Karpas-422 (cell line): ENCODE results near the gene MRPS21. TPM values are rescaled to one million over a fixed set of nuclear protein-coding genes. Genes with fewer than 3 reads are reported as not detected.
"Not testable (repeated sequence)": the region's sequence is repeated elsewhere in the genome, so short reads cannot be mapped to it uniquely, and the experiment has no call there.

Experiments used
- DNase-seq: peaks from one replicate; pipeline ENCODE4 v3.0.0-alpha.2; 2015
- H2AFZ ChIP-seq: fragments of 200-600 bp; sonication (generic); 2 replicates; pipeline ENCODE4 v1.6.1; 2014; ENCODE audit warnings: antibody characterized with exemption, low read length, mixed read lengths
- H3K27ac ChIP-seq: fragments of 200-600 bp; sonication (generic); 2 replicates; pipeline ENCODE4 v1.5.1; 2014; ENCODE audit warnings: mild to moderate bottlenecking, low read length, moderate library complexity
- H3K27me3 ChIP-seq: fragments of 200-600 bp; sonication (generic); 2 replicates; pipeline ENCODE4 v1.6.1; 2014; ENCODE audit warnings: low read length, mixed read lengths
- H3K36me3 ChIP-seq: fragments of 200-600 bp; sonication (generic); 2 replicates; pipeline ENCODE4 v1.6.1; 2014; ENCODE audit warnings: low read length, mixed read lengths; ENCODE audit not compliant: insufficient read depth
- H3K4me1 ChIP-seq: fragments of 200-600 bp; sonication (generic); 2 replicates; pipeline ENCODE4 v1.6.1; 2014; ENCODE audit warnings: mild to moderate bottlenecking, low read length, mixed read lengths
- H3K4me2 ChIP-seq: fragments of 200-600 bp; sonication (generic); 2 replicates; pipeline ENCODE4 v1.6.1; 2014; ENCODE audit warnings: low read length, low read depth, mild to moderate bottlenecking; ENCODE audit not compliant: poor library complexity, severe bottlenecking
- H3K4me3 ChIP-seq: fragments of 200-600 bp; sonication (generic); 2 replicates; pipeline ENCODE4 v1.5.1; 2014; ENCODE audit warnings: mild to moderate bottlenecking, antibody characterized with exemption, low read length, mixed read lengths
- H3K79me2 ChIP-seq: fragments of 200-600 bp; sonication (generic); 2 replicates; pipeline ENCODE4 v1.6.1; 2014; ENCODE audit warnings: mild to moderate bottlenecking, low read length, mixed read lengths
- H3K9ac ChIP-seq: fragments of 200-600 bp; sonication (generic); 2 replicates; pipeline ENCODE4 v1.6.0; 2014; ENCODE audit warnings: low read length
- H3K9me2 ChIP-seq: fragments of 200-600 bp; sonication (generic), shearing (Covaris generic); replicated peaks from 2 replicates; pipeline ENCODE4 v1.6.0; 2014; ENCODE audit warnings: mild to moderate bottlenecking, low read length, moderate library complexity; ENCODE audit not compliant: insufficient read depth
- H3K9me3 ChIP-seq: fragments of 300-700, 200-600 bp; sonication (generic); 2 replicates; pipeline ENCODE4 v1.6.1; 2014; ENCODE audit warnings: low read length, mixed read lengths
- H4K20me1 ChIP-seq: fragments of 200-600 bp; sonication (generic); 2 replicates; pipeline ENCODE4 v1.6.1; 2014; ENCODE audit warnings: mild to moderate bottlenecking, antibody characterized with exemption, low read length, low read depth; ENCODE audit not compliant: insufficient read depth
- total RNA-seq: library from RNA; depleted of rRNA; stranded (reverse); fragments of >200 nt; shearing (Covaris generic); gene quantifications from 2 replicates; pipeline ENCODE4 v1.2.3, GENCODE V29; 2014; ENCODE audit warnings: low replicate concordance

The MRPS21 gene
- total RNA-seq, 1 experiment from 2014 or later: 75.0 TPM

DNA sequence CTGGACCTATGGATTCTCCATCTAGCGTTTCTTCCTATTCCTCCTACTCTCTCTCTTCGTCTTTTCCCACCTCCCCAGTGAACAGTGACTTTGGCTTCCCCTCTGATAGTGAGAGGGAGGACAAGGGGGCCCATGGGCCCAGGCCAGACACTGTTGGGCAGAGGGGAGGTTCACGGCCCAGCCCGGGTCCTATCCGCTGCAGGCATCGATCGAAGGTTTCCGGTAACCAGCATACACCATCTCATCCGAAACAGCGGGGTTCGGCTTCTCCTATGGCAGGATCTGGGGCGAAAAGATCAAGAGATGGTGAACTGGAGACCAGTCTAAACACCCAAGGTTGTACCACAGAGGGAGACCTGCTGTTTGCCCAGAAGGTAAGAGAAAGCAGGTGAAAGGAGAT, 10.4 kb upstream of the MRPS21 start:
- Histone ChIP-seq H3K9me2 (no peaks in the 10 kb centered on the region), H3K4me2 (no peak overlapping the region), H3K27ac (no peak overlapping the region), H4K20me1 (no peaks in the 10 kb centered on the region), H3K4me3 (no peak overlapping the region), H3K79me2 (no peaks in the 10 kb centered on the region), H2AFZ (no peak overlapping the region), H3K36me3 (no peaks in the 10 kb centered on the region), H3K9ac (no peak overlapping the region), H3K4me1 (peaks cover 10% of the 10 kb centered on the region; the same call in 1 of the 2 replicates), H3K9me3 (no peaks in the 10 kb centered on the region), H3K27me3 (no peaks in the 10 kb centered on the region)
- no peak for DNase-seq

DNA sequence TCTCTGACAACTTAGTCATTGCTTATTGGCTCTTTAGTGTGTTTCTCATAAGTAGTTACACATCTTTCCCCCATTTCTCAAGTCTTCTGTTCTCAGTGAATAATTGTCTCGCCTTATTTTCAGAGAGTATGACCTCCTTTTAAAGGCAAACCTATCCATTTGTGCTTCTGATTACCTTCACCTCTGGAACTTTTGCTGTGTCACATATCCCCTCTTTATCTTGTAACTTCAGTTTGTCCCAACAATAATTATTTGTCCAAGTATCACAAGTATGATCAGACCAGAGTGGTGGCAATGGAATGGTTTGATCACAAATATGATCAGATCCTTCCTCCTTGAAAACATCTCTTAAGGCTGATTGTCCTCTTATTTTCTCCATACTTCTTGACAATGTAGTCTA, 5.3 kb upstream of the MRPS21 start:
- Histone ChIP-seq H3K9me2 (no peaks in the 10 kb centered on the region; the same call in 1 of the 2 replicates), H3K79me2 (0 out of 2 replicates have a peak, but pooled peaks cover 1% of the 10 kb centered on the region), H3K4me1 (peaks cover 21% of the 10 kb centered on the region), H3K9ac (no peak overlapping the region), H3K4me2 (no peak overlapping the region), H2AFZ (no peak overlapping the region), H3K27me3 (no peaks in the 10 kb centered on the region), H3K4me3 (no peak overlapping the region), H3K27ac (no peak overlapping the region), H3K36me3 (no peaks in the 10 kb centered on the region), H3K9me3 (no peaks in the 10 kb centered on the region), H4K20me1 (no peaks in the 10 kb centered on the region)
- DNase-seq: no peak

DNA sequence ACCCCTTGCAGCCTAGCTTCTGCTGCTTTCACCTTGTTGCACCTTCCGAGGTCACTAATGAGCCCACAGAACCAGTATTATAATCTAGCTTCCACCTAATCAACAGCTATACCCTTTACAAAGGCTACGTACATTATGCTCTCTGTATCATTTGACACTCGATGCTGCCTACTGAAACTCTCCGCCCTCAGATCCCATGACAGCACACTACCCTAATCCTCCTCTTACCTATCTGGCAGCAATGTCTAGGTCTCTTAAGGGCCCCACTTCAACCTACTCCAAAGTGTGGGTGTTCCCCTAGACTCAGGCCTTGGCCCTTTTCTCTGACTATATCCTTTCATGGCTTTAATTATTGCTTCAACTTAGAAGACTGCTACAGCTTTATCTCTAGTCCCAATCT, 4.8 kb upstream of the MRPS21 start:
- Histone ChIP-seq H3K27me3 (no peaks in the 10 kb centered on the region), H3K4me1 (peaks cover 23% of the 10 kb centered on the region), H3K9me2 (no peaks in the 10 kb centered on the region; the same call in 1 of the 2 replicates), H2AFZ (no peak overlapping the region), H3K27ac (no peak overlapping the region), H4K20me1 (no peaks in the 10 kb centered on the region), H3K4me3 (no peak overlapping the region), H3K36me3 (no peaks in the 10 kb centered on the region), H3K4me2 (no peak overlapping the region), H3K9ac (no peak overlapping the region), H3K79me2 (peaks cover 6% of the 10 kb centered on the region), H3K9me3 (no peaks in the 10 kb centered on the region)
- no peak for DNase-seq

DNA sequence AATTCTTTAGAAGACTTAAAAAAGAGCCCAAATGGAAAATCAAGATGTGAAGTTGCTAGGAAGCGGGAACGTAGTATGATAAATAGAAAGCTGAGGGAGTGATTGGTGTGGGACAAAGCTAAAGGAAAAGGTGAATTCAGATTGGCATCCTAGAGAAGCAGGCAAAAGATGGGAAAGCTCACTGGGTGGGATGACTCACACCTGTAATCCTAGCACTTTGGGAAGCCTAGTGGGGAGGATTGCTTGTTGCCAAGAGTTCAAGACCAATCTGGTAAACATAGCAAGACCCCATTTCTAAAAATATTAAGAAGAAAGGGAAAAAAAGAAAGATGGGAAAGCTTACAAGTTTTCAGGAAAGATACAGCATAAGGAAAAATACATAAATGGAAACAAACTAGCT, 1.8 kb downstream of the MRPS21 start:
- Histone ChIP-seq H3K4me3 (no peak overlapping the region), H3K27me3 (no peaks in the 10 kb centered on the region), H3K36me3 (peaks cover 3% of the 10 kb centered on the region; the same call in 1 of the 2 replicates), H3K9me3 (no peaks in the 10 kb centered on the region), H3K4me1 (peaks cover 31% of the 10 kb centered on the region), H4K20me1 (no peaks in the 10 kb centered on the region), H3K27ac (no peak overlapping the region), H2AFZ (no peak overlapping the region), H3K9me2 (no peaks in the 10 kb centered on the region; the same call in 1 of the 2 replicates), H3K79me2 (peaks cover 35% of the 10 kb centered on the region), H3K9ac (no peak overlapping the region), H3K4me2 (no peak overlapping the region)
- DNase-seq: no peak

DNA sequence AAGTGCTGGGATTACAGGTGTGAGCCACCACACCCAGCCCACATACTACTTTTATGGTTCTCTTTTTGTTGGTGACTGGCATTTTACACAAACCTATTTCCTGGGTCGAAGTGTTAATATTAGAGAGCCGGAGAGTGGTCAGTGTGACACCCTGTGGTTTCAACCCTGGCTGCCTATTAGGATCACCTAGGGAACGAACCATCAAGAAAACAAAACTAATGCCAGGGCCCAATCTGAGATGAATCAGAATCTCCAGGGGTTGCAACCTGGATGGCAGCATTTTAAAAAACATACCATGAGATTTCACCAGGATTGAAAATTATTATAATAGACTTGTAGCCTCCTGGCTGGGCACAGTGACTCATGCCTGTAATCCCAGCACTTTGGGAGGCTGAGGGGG, 6.1 kb downstream of the MRPS21 start:
- Histone ChIP-seq H3K4me2 (no peak overlapping the region), H3K79me2 (peaks cover 25% of the 10 kb centered on the region), H3K27me3 (no peaks in the 10 kb centered on the region), H3K4me3 (no peak overlapping the region), H4K20me1 (no peaks in the 10 kb centered on the region), H3K9ac (no peak overlapping the region), H3K9me3 (no peaks in the 10 kb centered on the region), H3K9me2 (no peaks in the 10 kb centered on the region), H3K36me3 (peaks cover 13% of the 10 kb centered on the region), H3K27ac (no peak overlapping the region), H2AFZ (no peak overlapping the region), H3K4me1 (peaks cover 35% of the 10 kb centered on the region)
- no peak for DNase-seq

DNA sequence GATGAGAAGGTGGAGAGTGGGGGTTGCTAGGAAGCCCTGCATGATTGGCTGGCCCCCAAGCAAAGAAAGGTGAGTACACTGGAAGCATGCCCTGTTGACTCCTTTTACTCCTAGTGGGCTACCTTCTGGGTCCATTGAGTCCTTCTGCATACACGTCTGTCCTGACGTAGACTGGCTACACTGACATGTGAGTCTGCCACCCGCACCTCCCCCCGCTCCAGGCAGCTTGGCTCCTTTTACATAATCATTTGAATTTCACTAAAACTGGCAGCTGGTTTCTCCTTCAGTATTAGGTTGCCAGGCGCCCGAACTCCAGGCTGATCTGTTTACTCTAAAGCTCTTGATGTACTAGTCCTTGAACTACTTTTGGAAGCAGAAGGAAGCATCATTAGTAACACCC, 8.7 kb downstream of the MRPS21 start:
- no peaks in the 10 kb centered on the region for H3K27me3 ChIP-seq
- H3K27ac ChIP-seq: peak overlapping the region; percentile 78
- H3K9ac ChIP-seq: peak overlapping the region; percentile 40
- no peaks in the 10 kb centered on the region for H3K9me3 ChIP-seq
- no peak overlapping the region for H2AFZ ChIP-seq
- peak overlapping the region; percentile 63 for H3K4me2 ChIP-seq
- DNase-seq: peak; percentile 87
- H3K4me1 ChIP-seq: peaks cover 29% of the 10 kb centered on the region
- H3K79me2 ChIP-seq: peaks cover 9% of the 10 kb centered on the region; the same call in 1 of the 2 replicates
- peak overlapping the region; percentile 11; the same call in 1 of the 2 replicates for H3K4me3 ChIP-seq
- no peaks in the 10 kb centered on the region for H3K9me2 ChIP-seq
- H3K36me3 ChIP-seq: peaks cover 13% of the 10 kb centered on the region
- no peaks in the 10 kb centered on the region for H4K20me1 ChIP-seq

DNA sequence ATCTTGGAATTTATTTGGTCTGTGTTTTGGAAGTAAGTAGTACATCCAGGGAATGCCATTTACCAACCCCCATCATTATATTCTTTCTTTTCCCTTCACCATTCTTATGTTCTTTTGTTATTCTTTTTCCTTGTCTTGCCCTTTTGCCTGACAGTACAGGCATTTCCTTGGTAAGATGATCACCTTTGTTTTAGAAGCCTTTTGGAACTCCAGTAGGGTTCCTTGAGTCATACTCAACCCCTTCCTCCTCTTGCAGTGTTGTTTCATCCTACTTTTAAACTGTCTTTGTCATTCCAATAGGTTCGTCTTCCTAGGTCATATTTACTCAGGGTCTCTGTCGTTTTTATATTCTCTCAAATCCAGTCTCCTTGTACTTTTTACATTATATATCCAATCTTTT, 9.2 kb downstream of the MRPS21 start:
- H3K4me2 ChIP-seq: peak overlapping the region; percentile 63
- no peaks in the 10 kb centered on the region for H3K27me3 ChIP-seq
- H3K79me2 ChIP-seq: peaks cover 9% of the 10 kb centered on the region; the same call in 1 of the 2 replicates
- no peaks in the 10 kb centered on the region for H3K9me3 ChIP-seq
- H3K4me1 ChIP-seq: peaks cover 29% of the 10 kb centered on the region
- peak overlapping the region; percentile 40 for H3K9ac ChIP-seq
- DNase-seq: no peak
- no peaks in the 10 kb centered on the region for H4K20me1 ChIP-seq
- no peak overlapping the region for H2AFZ ChIP-seq
- peak overlapping the region; percentile 78 for H3K27ac ChIP-seq
- H3K9me2 ChIP-seq: no peaks in the 10 kb centered on the region
- peaks cover 13% of the 10 kb centered on the region for H3K36me3 ChIP-seq
- peak overlapping the region; percentile 11; the same call in 1 of the 2 replicates for H3K4me3 ChIP-seq

DNA sequence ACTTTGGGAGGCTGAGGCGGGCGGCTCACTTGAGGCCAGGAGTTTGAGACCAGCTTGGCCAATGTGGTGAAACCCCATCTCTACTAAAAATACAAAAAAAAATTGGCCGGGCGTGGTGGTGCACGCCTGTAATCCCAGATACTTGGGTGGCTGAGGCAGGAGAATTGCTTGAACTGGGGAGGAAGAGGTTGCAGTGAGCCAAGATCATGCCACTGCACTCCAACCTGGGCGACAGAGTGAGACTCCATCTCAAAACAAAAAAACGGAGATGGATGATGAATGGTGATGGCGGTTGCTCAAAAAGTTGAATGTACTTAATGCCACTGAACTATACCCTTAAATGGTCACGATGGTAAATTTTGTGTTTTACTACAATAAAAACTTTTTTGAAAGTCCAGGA, 14.9 kb downstream of the MRPS21 start:
- H3K9me3 ChIP-seq, H3K9me2 ChIP-seq, H2AFZ ChIP-seq, DNase-seq, H3K27ac ChIP-seq, H3K4me2 ChIP-seq, H3K27me3 ChIP-seq, H3K36me3 ChIP-seq, H3K4me1 ChIP-seq, H4K20me1 ChIP-seq, H3K4me3 ChIP-seq, H3K79me2 ChIP-seq, H3K9ac ChIP-seq: not testable (repeated sequence)
